Epithelial cell of proximal tubule (primary cell): ENCODE data around the gene TOX2. TPM values are rescaled to one million over a fixed set of nuclear protein-coding genes. Genes with fewer than 3 reads are reported as not detected.

Source experiments
- DNase-seq: peaks from one replicate; pipeline ENCODE4 v3.0.0-alpha.2; 2011; ENCODE audit warnings: low read depth
- H3K4me3 ChIP-seq: 2 replicates; pipeline ENCODE4 v1.5.1; 2011; ENCODE audit warnings: low read depth, mild to moderate bottlenecking, low read length
- total RNA-seq: library from RNA; depleted of rRNA; stranded (reverse); fragments of >200 nt; gene quantifications from 2 replicates; pipeline ENCODE4 v1.2.3, GENCODE V29; 2015
- TF ChIP-seq, protein P1 (sequence below): conservative IDR thresholded peaks from 2 replicates; pipeline ENCODE4 v1.5.1; 2012; ENCODE audit warnings: low read depth, mild to moderate bottlenecking, low read length

The TOX2 gene
- total RNA-seq, 1 donor from 2014 or later = 2.5 TPM

- TF ChIP-seq, protein P1, sequence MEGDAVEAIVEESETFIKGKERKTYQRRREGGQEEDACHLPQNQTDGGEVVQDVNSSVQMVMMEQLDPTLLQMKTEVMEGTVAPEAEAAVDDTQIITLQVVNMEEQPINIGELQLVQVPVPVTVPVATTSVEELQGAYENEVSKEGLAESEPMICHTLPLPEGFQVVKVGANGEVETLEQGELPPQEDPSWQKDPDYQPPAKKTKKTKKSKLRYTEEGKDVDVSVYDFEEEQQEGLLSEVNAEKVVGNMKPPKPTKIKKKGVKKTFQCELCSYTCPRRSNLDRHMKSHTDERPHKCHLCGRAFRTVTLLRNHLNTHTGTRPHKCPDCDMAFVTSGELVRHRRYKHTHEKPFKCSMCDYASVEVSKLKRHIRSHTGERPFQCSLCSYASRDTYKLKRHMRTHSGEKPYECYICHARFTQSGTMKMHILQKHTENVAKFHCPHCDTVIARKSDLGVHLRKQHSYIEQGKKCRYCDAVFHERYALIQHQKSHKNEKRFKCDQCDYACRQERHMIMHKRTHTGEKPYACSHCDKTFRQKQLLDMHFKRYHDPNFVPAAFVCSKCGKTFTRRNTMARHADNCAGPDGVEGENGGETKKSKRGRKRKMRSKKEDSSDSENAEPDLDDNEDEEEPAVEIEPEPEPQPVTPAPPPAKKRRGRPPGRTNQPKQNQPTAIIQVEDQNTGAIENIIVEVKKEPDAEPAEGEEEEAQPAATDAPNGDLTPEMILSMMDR = no peak
- no peak overlapping the region for H3K4me3 ChIP-seq
- no peak for DNase-seq
Measured at GRCh38 chr20:44053046-44053445, 138.4 kb downstream of the TOX2 start.

GRCh38 chr20:44054118-44054517 lies 139.5 kb downstream of the TOX2 start:
- TF ChIP-seq, protein P1 = no peak
- no peak for DNase-seq
- H3K4me3 ChIP-seq = no peak overlapping the region

DNA sequence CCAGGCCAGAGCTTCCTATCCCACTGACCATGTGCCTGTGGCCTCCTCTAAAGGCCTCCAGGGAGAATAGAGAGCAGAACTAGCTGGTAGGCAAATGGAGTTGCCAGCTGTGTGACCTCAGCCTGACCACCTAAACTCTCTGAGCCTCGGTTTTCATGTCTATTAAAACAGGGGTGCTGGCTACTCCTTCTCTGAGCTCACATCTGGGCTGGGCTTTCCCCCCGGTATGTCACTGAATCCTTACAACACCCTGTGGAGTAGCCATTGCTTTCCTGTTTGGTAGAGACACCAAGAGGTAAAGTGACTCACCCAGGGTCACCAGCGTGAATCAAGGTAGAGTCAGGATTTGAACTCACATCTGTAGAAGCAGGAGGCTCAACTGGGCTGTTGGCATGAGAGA lies 140.2 kb downstream of the TOX2 start:
- DNase-seq = no peak
- H3K4me3 ChIP-seq = no peak overlapping the region
- TF ChIP-seq, protein P1 = no peak

GRCh38 chr20:44056010-44056698 lies 141.5 kb downstream of the TOX2 start:
- H3K4me3 ChIP-seq = no peak overlapping the region
- no peak for DNase-seq
- TF ChIP-seq, protein P1 = peak; percentile 78

- TF ChIP-seq, protein P1 = no peak
- H3K4me3 ChIP-seq = no peak overlapping the region
- no peak for DNase-seq
Measured at GRCh38 chr20:44057698-44058675, 143.3 kb downstream of the TOX2 start.

DNA sequence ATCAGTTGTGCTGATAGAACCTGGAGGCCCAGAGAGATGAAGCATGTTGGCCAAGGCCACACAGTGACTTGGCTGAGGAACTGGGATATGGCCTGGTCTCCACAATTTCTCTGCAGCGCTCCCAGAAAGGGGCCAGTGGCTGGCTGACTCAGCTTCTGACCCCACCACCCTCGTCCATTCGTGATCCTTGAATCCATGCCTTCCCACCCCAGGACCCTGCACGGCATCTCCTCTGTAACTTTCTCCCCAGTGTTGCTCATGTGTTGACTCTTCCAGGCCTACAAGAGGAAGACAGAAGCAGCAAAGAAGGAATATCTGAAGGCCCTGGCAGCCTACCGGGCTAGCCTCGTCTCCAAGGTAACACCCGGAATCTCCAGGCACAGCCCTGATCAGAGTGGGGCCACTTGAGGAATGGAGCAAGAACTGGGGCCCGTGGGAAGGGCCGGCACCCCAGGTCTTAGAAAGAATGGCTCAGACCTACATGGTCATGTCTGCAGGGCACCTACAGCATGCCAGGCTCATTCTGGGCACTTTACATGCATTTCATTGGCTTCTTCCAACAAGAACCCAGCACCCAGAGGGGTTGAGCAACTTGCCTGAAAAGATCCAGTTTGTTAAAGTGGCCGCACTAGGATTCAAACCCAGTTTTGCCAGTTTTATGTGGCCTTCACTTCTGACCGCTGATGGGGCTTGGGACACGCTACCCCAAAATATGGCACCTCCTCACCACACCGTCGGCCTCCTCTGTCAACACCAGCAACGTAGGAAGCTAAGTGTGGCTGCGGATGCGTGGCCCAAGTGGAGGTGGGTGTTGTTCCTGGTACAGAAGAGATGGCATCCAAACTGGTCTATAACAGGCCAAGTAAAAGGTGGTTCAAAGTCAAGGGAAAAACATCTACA lies 150.1 kb downstream of the TOX2 start:
- H3K4me3 ChIP-seq = no peak overlapping the region
- TF ChIP-seq, protein P1 = no peak
- no peak for DNase-seq
